Endodermal cell (in vitro differentiated cells): ENCODE data around the gene SGPP2. TPM values are rescaled to one million over a fixed set of nuclear protein-coding genes. Genes with fewer than 3 reads are reported as not detected.
A peak's percentile ranks its signal among the peaks of the same experiment; 100 is the strongest.

ENCODE experiments used
- DNase-seq: peaks from one replicate; pipeline ENCODE4 v3.0.0-alpha.2; 2017
- H3K27ac ChIP-seq: 2 replicates; pipeline ENCODE4 v1.5.1; 2013; ENCODE audit warnings: mild to moderate bottlenecking, low read depth, low read length, moderate library complexity
- H3K27me3 ChIP-seq: 2 replicates; pipeline ENCODE4 v1.6.1; 2013; ENCODE audit warnings: mild to moderate bottlenecking, low read length, moderate library complexity; ENCODE audit not compliant: insufficient read depth, control insufficient read depth, poor library complexity, severe bottlenecking
- H3K36me3 ChIP-seq: 2 replicates; pipeline ENCODE4 v1.7.0; 2013; ENCODE audit warnings: mild to moderate bottlenecking, low read length, moderate library complexity; ENCODE audit not compliant: control insufficient read depth, insufficient read depth
- H3K4me1 ChIP-seq: one replicate; pipeline ENCODE4 v1.7.0; 2013; ENCODE audit warnings: low read length; ENCODE audit not compliant: control insufficient read depth, insufficient read depth
- H3K4me3 ChIP-seq: 2 replicates; pipeline ENCODE4 v1.5.1; 2013; ENCODE audit warnings: mild to moderate bottlenecking, low read length, moderate library complexity
- H3K9ac ChIP-seq: 2 replicates; pipeline ENCODE4 v1.6.1; 2013; ENCODE audit warnings: mild to moderate bottlenecking, low read length, moderate library complexity; ENCODE audit not compliant: poor library complexity, severe bottlenecking; ENCODE audit errors: extremely low read depth
- H3K9me3 ChIP-seq: 2 replicates; pipeline ENCODE4 v1.6.1; 2013; ENCODE audit warnings: mild to moderate bottlenecking, low read length, moderate library complexity; ENCODE audit not compliant: control insufficient read depth
- H3K27ac Mint-ChIP-seq: 2 replicates; pipeline ENCODE4 v1.8.0; 2020; ENCODE audit warnings: mixed read lengths
- H3K27me3 Mint-ChIP-seq: 2 replicates; pipeline ENCODE4 v1.8.0; 2021; ENCODE audit warnings: mild to moderate bottlenecking, mixed read lengths; ENCODE audit not compliant: insufficient read depth
- H3K36me3 Mint-ChIP-seq: 2 replicates; pipeline ENCODE4 v1.8.0; 2020; ENCODE audit warnings: low read depth, mixed read lengths
- H3K4me1 Mint-ChIP-seq: 2 replicates; pipeline ENCODE4 v1.8.0; 2020; ENCODE audit warnings: mixed read lengths
- H3K4me3 Mint-ChIP-seq: 2 replicates; pipeline ENCODE4 v1.8.0; 2020; ENCODE audit warnings: mild to moderate bottlenecking, moderate library complexity, mixed read lengths
- H3K9me3 Mint-ChIP-seq: 2 replicates; pipeline ENCODE4 v1.8.0; 2020; ENCODE audit warnings: mild to moderate bottlenecking, mixed read lengths
- WGBS, 2 experiments: methylation state at CpG; one replicate each; pipeline versions ENCODE4 v1.1.5 to v1.1.7; 2013; ENCODE audit warnings: missing lambda C conversion rate in 2 of 2, mixed read lengths in 1 of 2; ENCODE audit not compliant: insufficient coverage in 1 of 2, insufficient read length in 1 of 2; 5-methylcytosine and 5-hydroxymethylcytosine counted together
- total RNA-seq, 2 donors: library from RNA; stranded (reverse); fragmentation: NEBNext Ultra II Directional in 1 of 2; extraction: Animal tissue kit (Norgen Biotek cat#: 25700) in 1 of 2; gene quantifications; 2 replicates in 1 of 2; 3 replicates in 1 of 2; pipeline ENCODE4 v1.2.1, GENCODE V29; 2021
- TF ChIP-seq, protein P1 (sequence below): fragments of 200-600 bp; sonication (generic); conservative IDR thresholded peaks from 2 replicates; pipeline ENCODE4 v1.5.0; 2021; ENCODE audit warnings: antibody characterized with exemption, mild to moderate bottlenecking

The SGPP2 gene
- total RNA-seq, 2 donors from 2014 or later, result not detected

DNA sequence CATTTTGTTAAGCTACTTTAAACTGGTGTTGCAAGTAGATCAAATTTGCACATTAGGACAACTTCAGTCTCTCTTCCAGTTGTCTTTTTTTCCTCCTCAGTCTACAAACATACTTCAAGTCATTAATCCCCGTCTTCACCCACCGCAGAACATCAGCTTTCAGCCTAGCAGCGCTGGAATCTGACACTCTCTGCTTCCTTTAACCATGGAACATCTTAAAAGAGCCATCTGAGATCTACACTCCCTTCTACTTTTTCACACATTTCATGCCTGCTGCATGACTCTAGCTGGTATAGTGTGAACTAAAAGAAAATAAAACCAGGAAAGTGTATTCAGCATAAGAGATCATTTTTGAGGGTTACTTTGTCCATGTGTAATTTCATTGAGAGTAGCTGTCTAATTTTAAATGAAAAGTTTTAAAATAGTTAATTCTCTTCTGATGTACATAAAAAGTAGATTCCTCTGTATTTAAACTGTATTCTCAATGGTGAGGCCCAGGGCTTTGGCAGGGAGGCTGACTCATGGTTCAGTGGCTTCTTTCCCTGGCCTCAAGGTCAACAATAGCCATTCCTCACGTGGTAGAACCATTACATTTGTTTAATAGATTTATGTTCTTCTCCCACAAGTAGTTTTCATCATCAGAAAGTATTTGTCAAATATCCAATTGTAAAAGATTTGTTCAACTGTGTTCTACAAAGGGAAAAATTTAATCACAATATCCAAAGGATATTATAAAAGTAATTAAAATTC is 16.5 kb downstream of the SGPP2 start:
- Histone ChIP-seq H3K27me3 (no peaks in the 10 kb centered on the region), H3K27ac (no peak overlapping the region), H3K36me3 (no peaks in the 10 kb centered on the region), H3K4me1 (no peaks in the 10 kb centered on the region), H3K4me3 (no peak overlapping the region), H3K9me3 (no peaks in the 10 kb centered on the region), H3K9ac (no peak overlapping the region)
- Mint-ChIP-seq H3K4me1 (peaks cover 5% of the 10 kb centered on the region), H3K9me3 (no peaks in the 10 kb centered on the region), H3K27me3 (peaks cover 80% of the 10 kb centered on the region), H3K27ac (no peak overlapping the region), H3K4me3 (no peak overlapping the region), H3K36me3 (no peaks in the 10 kb centered on the region)
- WGBS, 2 experiments, result 85 to 86% methylated on average over 1 to 3 of the region's 4 CpGs
- peak; percentile 18 for DNase-seq
- TF ChIP-seq, protein P1, sequence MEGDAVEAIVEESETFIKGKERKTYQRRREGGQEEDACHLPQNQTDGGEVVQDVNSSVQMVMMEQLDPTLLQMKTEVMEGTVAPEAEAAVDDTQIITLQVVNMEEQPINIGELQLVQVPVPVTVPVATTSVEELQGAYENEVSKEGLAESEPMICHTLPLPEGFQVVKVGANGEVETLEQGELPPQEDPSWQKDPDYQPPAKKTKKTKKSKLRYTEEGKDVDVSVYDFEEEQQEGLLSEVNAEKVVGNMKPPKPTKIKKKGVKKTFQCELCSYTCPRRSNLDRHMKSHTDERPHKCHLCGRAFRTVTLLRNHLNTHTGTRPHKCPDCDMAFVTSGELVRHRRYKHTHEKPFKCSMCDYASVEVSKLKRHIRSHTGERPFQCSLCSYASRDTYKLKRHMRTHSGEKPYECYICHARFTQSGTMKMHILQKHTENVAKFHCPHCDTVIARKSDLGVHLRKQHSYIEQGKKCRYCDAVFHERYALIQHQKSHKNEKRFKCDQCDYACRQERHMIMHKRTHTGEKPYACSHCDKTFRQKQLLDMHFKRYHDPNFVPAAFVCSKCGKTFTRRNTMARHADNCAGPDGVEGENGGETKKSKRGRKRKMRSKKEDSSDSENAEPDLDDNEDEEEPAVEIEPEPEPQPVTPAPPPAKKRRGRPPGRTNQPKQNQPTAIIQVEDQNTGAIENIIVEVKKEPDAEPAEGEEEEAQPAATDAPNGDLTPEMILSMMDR, result no peak

DNA sequence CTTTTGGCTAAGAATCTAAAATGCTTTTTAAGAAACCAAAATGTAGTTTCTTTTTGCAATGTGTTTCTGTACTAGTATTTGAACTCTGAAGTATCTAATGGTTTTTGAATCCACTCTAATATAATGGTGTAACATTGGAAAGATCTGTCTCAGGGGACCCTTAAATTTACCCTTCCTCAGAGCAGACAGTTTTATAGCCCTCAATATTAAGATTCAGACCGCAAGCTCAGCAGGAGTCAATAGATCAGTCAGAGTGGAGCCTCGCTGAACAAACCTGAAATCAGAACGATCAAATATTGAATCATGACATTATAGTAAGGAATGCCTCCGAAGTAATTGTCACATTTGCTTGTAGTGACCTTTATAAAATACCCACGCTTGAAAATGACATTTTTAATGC is 18.3 kb downstream of the SGPP2 start:
- Histone ChIP-seq H3K4me3 (no peak overlapping the region), H3K27ac (no peak overlapping the region), H3K9me3 (no peaks in the 10 kb centered on the region), H3K27me3 (peaks cover 2% of the 10 kb centered on the region), H3K9ac (no peak overlapping the region), H3K36me3 (no peaks in the 10 kb centered on the region), H3K4me1 (no peaks in the 10 kb centered on the region)
- 92 to 99% methylated on average over 5 of the region's 5 CpGs for WGBS, 2 experiments
- H3K9me3 Mint-ChIP-seq, result no peaks in the 10 kb centered on the region
- H3K4me1 Mint-ChIP-seq, result peaks cover 5% of the 10 kb centered on the region
- H3K36me3 Mint-ChIP-seq, result no peaks in the 10 kb centered on the region
- TF ChIP-seq, protein P1, result no peak
- no peak for DNase-seq
- no peak overlapping the region for H3K27ac Mint-ChIP-seq
- H3K4me3 Mint-ChIP-seq, result no peak overlapping the region
- H3K27me3 Mint-ChIP-seq, result peaks cover 73% of the 10 kb centered on the region

DNA sequence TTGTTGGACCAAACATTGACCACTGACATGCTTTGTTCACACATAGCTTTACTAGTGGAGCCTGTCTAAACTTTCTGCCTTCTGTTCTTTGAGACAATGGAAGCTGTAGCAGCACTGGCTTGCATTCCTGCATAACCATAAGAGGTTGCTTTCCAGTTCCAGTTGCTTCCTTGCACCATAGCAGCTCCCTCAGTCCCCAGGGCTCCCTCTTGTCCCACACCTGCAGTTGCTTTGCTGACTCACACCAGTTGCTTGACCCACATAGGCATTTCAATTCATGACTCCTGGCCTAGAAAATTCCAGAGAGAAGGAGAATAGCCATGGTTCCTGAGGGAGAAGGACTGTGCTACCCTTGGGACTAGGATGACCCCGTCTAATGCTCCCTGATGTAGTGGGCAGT is 20.9 kb downstream of the SGPP2 start:
- no peaks in the 10 kb centered on the region for H3K36me3 ChIP-seq
- Mint-ChIP-seq H3K4me1 (peaks cover 5% of the 10 kb centered on the region), H3K27me3 (peaks cover 65% of the 10 kb centered on the region), H3K36me3 (no peaks in the 10 kb centered on the region), H3K9me3 (no peaks in the 10 kb centered on the region), H3K27ac (no peak overlapping the region), H3K4me3 (no peak overlapping the region)
- WGBS, 2 experiments, result 86 to 90% methylated on average over 1 of the region's 1 CpG
- no peaks in the 10 kb centered on the region for H3K9me3 ChIP-seq
- H3K4me1 ChIP-seq, result no peaks in the 10 kb centered on the region
- peaks cover 16% of the 10 kb centered on the region for H3K27me3 ChIP-seq
- no peak overlapping the region for H3K27ac ChIP-seq
- TF ChIP-seq, protein P1, result no peak
- no peak overlapping the region for H3K9ac ChIP-seq
- no peak overlapping the region for H3K4me3 ChIP-seq
- no peak for DNase-seq
